ENCODE measurements around the gene SAG.

- TF ChIP-seq CTCF (IDR thresholded peaks at IDR 0.05) (no peak), POLR2A (IDR thresholded peaks at IDR 0.05) (no peak), EP300 (IDR thresholded peaks at IDR 0.05; ENCODE audit: low read depth) (no peak)
These were observed 47.5 kb downstream of the SAG start for GRCh38 chr2:233354971-233355574.

All from transverse colon (tissue), 3 donors.